Measurements from ENCODE around the gene RBBP7.

- TF ChIP-seq CTCF (IDR thresholded peaks at IDR 0.05), result no peak
- no peak for TF ChIP-seq POLR2A (IDR thresholded peaks at IDR 0.05)
Measured at GRCh38 chrX:16825264-16826035, 44.7 kb downstream of the RBBP7 start.
